ENCODE measurements around the gene DCTN3. TPM values are rescaled to one million over a fixed set of nuclear protein-coding genes. Genes with fewer than 3 reads are reported as not detected.
"Not testable (repeated sequence)": the region's sequence is repeated elsewhere in the genome, so short reads cannot be mapped to it uniquely, and the experiment has no call there.

Gene DCTN3
- total RNA-seq, 2 experiments from 2014 or later: 143 to 144 TPM

DNA sequence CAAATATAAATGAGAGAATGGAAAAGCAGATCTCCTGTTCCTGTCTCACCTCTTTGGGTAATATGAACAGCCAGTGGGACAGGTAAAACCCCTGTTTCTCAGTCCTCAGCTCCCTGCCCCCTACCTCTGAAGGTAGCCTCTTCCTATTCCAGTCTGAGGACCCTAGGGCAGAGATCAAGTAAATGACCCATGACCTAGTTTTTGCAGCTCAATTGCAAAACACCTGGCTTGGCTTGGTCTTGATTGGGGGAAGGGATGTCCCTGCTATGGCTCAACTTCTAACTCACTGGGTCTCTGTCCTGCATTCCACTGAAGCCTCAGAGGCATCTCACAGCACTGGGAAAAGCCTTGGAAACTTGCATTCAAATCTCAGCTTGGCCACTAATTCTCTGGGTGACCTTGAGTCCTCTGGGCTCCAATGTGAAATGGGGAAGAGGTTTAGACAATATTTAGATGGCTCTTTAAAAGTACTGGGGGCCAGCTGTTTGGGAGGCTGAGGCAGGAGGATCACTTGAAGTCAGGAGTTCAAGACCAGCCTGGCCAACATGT, 24.5 kb upstream of the DCTN3 start:
- Mint-ChIP-seq H3K9me3 (no peaks in the 10 kb centered on the region), H3K4me1 (peaks cover 32% of the 10 kb centered on the region), H3K36me3 (ENCODE audit: low read depth) (peaks cover 25% of the 10 kb centered on the region)

DNA sequence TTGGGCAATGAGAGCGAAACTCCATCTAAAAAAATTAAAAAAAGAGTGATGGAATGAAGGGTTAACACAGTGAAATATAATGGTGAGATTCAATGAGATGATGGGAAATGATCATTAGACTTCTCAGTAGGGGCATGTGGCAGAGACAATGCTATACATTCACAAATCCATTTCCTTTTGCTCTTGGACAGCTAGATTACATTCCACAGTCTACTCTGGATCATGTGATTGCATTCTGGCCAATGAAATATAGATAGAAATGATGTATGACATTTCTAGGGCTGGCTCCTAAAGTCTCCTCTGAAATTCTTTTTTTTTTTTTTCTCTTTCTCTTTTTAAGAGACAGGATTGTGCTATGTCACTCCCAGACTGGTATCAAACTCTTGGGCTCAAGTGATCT, 22.4 kb upstream of the DCTN3 start:
- H3K9me3 Mint-ChIP-seq: no peaks in the 10 kb centered on the region
- no peaks in the 10 kb centered on the region for H3K27me3 Mint-ChIP-seq
- POLR2A ChIA-PET: interaction anchor here (1.2 to 9.4 kb wide), 2 partner anchors 9 to 18 kb away, joined by 3 to 162 read pairs; partner anchors contain the start of gene CCL27
- H3K4me1 Mint-ChIP-seq: peaks cover 24% of the 10 kb centered on the region
- peaks cover 3% of the 10 kb centered on the region for H3K36me3 Mint-ChIP-seq (ENCODE audit: low read depth)
- CTCF ChIA-PET: interaction anchor here (0.6 to 1.2 kb wide), 2 partner anchors 9 to 23 kb away, joined by 3 to 5 read pairs; no protein-coding TSS in a partner anchor
- H3K27ac Mint-ChIP-seq: no peak overlapping the region
- DNase-seq: no peak
- no peak overlapping the region for H3K4me3 Mint-ChIP-seq

More for the DNA sequence above, 24.5 kb upstream of the DCTN3 start:
- ChIA-PET CTCF (interaction anchor here (0.5 to 9.7 kb wide), 3 partner anchors 9 to 311 kb away, joined by 4 to 131 read pairs (median 125); partner anchors contain the start of genes CCL27 and SIGMAR1), POLR2A (interaction anchor here (1.2 to 9.4 kb wide), 2 partner anchors 15 to 24 kb away, joined by 3 to 162 read pairs; partner anchors contain the start of gene CCL27)
- DNase-seq: no peak
- Mint-ChIP-seq H3K4me3 (no peak overlapping the region), H3K27me3 (no peaks in the 10 kb centered on the region), H3K27ac (no peak overlapping the region)

- H3K36me3 Mint-ChIP-seq (ENCODE audit: low read depth): peaks cover 15% of the 10 kb centered on the region
- not testable (repeated sequence) for H3K9me3 Mint-ChIP-seq, H3K27me3 Mint-ChIP-seq, DNase-seq, H3K27ac Mint-ChIP-seq, H3K4me3 Mint-ChIP-seq
- peaks cover 36% of the 10 kb centered on the region for H3K4me1 Mint-ChIP-seq
- ChIA-PET CTCF (interaction anchor here (0.9 to 6.7 kb wide), 4 partner anchors 7 to 26 kb away, joined by 5 to 131 read pairs (median 45); partner anchors contain the start of genes CCL27 and GALT), POLR2A (interaction anchor here (1.3 to 7.0 kb wide), 5 partner anchors 18 to 28 kb away, joined by 5 to 96 read pairs (median 41); partner anchors contain the start of genes CCL27, DCTN3 and RPP25L)
Observed at GRCh38 chr9:34639322-34639721, 19.0 kb upstream of the DCTN3 start.

GRCh38 chr9:34638138-34638445, 17.8 kb upstream of the DCTN3 start:
- H3K4me3 Mint-ChIP-seq: peak overlapping the region; percentile 88
- H3K27me3 Mint-ChIP-seq: no peaks in the 10 kb centered on the region
- H3K36me3 Mint-ChIP-seq (ENCODE audit: low read depth): peaks cover 15% of the 10 kb centered on the region
- H3K27ac Mint-ChIP-seq: peak overlapping the region; percentile 82
- ChIA-PET POLR2A (interaction anchor here (0.9 to 7.0 kb wide), 12 partner anchors 10 to 442 kb away, joined by 3 to 96 read pairs (median 14); partner anchors contain the start of genes CCL27, DCTN3, FANCG and GALT), CTCF (interaction anchor here (0.8 to 8.5 kb wide), 10 partner anchors 8 to 65 kb away, joined by 3 to 131 read pairs (median 12); partner anchors contain the start of genes ARID3C, CCL27, DCTN3 and GALT)
- peaks cover 42% of the 10 kb centered on the region for H3K4me1 Mint-ChIP-seq
- no peak for DNase-seq
- H3K9me3 Mint-ChIP-seq: no peaks in the 10 kb centered on the region

DNA sequence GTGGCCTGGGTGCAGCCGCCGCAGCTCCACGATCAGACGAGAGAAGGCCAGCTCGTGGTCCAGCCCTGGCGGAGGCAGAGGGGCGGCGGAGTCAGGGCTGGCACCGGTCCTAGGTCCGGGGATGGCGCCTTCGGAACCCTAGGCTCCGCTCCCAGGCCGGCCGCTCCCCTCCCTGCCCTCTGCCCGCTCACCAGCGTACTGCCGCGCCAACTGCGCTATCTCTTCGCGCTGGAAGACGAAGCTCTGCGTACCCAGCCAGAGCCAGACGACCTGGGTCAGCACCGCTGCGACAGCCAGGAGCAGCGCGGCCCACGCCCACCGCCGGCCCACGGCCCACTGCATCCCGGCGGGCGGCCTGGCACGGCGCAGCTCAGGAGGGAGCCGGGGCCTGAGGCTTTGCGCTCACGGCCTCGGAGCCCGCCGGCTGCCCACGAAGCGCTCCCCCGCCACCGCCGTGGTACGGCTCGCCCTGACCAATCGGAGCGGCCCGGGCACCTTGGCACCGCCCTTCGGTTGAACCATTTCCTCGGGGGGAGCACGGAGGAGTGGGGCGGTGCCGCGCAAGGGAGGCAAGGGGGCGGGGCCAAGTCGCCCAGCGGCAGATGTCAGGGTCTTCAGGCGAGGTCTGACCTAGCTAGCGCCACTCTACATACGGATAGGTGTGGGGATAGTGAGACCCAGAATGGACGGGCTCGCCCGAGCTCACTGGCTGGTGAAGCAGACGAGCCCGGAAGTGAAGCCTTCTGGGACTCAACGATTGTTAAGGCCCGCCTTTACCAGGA, 17.3 kb upstream of the DCTN3 start, which contains the start of gene SIGMAR1:
TSS of gene SIGMAR1 (minus strand) at position 432 of the 782 bp plus-strand sequence. CDS start at position 342, 90 bp downstream.
- ChIA-PET POLR2A (interaction anchor here (0.5 to 7.0 kb wide), 15 partner anchors 8 to 442 kb away, joined by 3 to 96 read pairs (median 12); partner anchors contain the start of genes ARID3C, CCL27, DCTN3 and FANCG), CTCF (interaction anchor here (0.6 to 8.5 kb wide), 15 partner anchors 9 to 726 kb away, joined by 3 to 131 read pairs (median 7); partner anchors contain the start of genes ARID3C, CCL27, DCTN3 and GALT)
- Mint-ChIP-seq H3K4me1 (peaks cover 42% of the 10 kb centered on the region), H3K9me3 (no peaks in the 10 kb centered on the region), H3K27ac (peak within 1 kb of the TSS; percentile 82), H3K4me3 (peak within 1 kb of the TSS; percentile 88), H3K27me3 (no peaks in the 10 kb centered on the region), H3K36me3 (ENCODE audit: low read depth) (peaks cover 15% of the 10 kb centered on the region)
- DNase-seq: peak; percentile 93

DNA sequence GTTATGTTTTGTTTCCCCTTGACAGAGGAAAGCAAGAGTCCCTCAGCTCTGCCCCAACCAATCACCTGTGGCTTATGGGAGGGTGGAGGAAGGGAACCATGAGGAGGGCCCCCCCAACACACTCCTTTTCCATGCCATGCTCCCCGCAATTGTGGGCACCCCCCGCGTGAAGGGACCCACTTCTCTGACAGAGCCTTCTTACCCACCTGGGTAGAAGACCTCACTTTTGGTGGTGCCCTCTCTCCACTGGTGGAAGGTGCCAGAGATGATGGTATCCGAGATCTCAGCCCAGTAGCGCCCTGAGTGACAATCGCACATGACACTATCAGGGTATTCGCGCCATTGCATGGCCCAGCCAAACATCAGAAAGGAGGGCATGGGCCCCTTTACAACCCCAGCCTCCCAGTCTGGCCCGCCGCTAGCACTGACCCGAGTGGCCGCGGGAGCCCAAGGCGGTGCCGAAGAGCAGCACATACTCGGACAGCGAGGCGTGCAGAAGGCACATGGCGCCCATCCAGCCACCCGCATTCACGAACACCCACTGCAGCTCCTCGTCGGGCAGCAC, 16.6 kb upstream of the DCTN3 start:
- H3K36me3 Mint-ChIP-seq (ENCODE audit: low read depth): peaks cover 15% of the 10 kb centered on the region
- peak overlapping the region; percentile 74 for H3K27ac Mint-ChIP-seq
- H3K4me1 Mint-ChIP-seq: peaks cover 42% of the 10 kb centered on the region
- no peaks in the 10 kb centered on the region for H3K27me3 Mint-ChIP-seq
- ChIA-PET CTCF (interaction anchor here (0.6 to 8.5 kb wide), 10 partner anchors 10 to 725 kb away, joined by 3 to 131 read pairs (median 12); partner anchors contain the start of genes CCL27, DCTN3, GALT and RPP25L), POLR2A (interaction anchor here (0.5 to 7.0 kb wide), 14 partner anchors 7 to 443 kb away, joined by 3 to 96 read pairs (median 13); partner anchors contain the start of genes ARID3C, CCL27, DCTN3 and FANCG)
- no peak for DNase-seq
- peak overlapping the region; percentile 88 for H3K4me3 Mint-ChIP-seq
- H3K9me3 Mint-ChIP-seq: no peaks in the 10 kb centered on the region

- ChIA-PET CTCF (interaction anchor here (3.1 to 8.5 kb wide), 7 partner anchors 10 to 67 kb away, joined by 12 to 131 read pairs (median 77); partner anchors contain the start of genes CCL27, DCTN3, GALT and RPP25L), POLR2A (interaction anchor here (1.8 to 7.0 kb wide), 6 partner anchors 10 to 29 kb away, joined by 5 to 96 read pairs (median 47); partner anchors contain the start of genes CCL27, DCTN3, GALT and RPP25L)
- Mint-ChIP-seq H3K4me3 (peak overlapping the region; percentile 52), H3K9me3 (no peaks in the 10 kb centered on the region), H3K4me1 (peaks cover 42% of the 10 kb centered on the region), H3K36me3 (ENCODE audit: low read depth) (peaks cover 15% of the 10 kb centered on the region), H3K27me3 (peaks cover 4% of the 10 kb centered on the region), H3K27ac (no peak overlapping the region)
- no peak for DNase-seq
Observed at GRCh38 chr9:34635556-34635955, 15.3 kb upstream of the DCTN3 start.

DNA sequence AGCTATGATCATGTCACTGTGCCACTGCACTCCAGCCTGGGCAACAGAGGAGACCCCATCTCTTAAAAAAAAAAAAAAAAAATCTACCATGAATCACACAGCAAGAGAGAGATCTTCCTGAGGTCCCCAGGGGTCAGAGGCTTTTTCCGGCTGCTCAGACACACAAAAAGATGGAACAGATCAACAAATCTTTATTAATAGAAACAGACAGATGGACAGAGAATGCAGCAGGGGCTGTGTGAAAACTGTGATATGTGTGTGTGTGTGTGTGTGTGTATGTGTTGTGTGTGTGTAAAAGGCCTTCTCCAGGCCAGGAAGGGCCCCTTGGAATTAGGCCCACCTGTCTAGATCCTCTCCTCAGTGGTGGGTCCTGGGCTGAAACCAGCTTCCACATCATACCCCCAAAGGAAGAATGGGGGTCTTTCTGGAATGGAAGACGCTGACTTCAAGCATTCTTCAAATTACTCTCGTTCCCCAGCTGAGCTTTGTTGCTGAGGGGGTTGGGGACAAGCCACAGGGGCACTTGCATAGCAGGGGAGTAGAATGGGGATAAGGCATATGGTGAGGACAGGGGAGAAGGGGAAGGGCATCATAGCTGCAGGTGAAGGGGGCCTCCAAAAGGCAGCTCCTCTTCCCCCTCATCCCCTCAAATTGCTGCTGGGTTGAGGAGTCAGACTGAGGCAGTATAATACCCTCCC, 14.4 kb upstream of the DCTN3 start:
- Mint-ChIP-seq H3K27me3 (peaks cover 13% of the 10 kb centered on the region), H3K4me3 (no peak overlapping the region), H3K27ac (no peak overlapping the region), H3K9me3 (no peaks in the 10 kb centered on the region), H3K36me3 (ENCODE audit: low read depth) (peaks cover 15% of the 10 kb centered on the region), H3K4me1 (peaks cover 44% of the 10 kb centered on the region)
- ChIA-PET POLR2A (interaction anchor here (1.0 to 7.0 kb wide), 7 partner anchors 9 to 23 kb away, joined by 3 to 96 read pairs (median 8); partner anchors contain the start of genes DCTN3, GALT and RPP25L), CTCF (interaction anchor here (0.7 to 8.5 kb wide), 20 partner anchors 8 to 391 kb away, joined by 3 to 131 read pairs (median 4); partner anchors contain the start of genes CCL27, DCTN3, GALT and IL11RA)
- no peak for DNase-seq

DNA sequence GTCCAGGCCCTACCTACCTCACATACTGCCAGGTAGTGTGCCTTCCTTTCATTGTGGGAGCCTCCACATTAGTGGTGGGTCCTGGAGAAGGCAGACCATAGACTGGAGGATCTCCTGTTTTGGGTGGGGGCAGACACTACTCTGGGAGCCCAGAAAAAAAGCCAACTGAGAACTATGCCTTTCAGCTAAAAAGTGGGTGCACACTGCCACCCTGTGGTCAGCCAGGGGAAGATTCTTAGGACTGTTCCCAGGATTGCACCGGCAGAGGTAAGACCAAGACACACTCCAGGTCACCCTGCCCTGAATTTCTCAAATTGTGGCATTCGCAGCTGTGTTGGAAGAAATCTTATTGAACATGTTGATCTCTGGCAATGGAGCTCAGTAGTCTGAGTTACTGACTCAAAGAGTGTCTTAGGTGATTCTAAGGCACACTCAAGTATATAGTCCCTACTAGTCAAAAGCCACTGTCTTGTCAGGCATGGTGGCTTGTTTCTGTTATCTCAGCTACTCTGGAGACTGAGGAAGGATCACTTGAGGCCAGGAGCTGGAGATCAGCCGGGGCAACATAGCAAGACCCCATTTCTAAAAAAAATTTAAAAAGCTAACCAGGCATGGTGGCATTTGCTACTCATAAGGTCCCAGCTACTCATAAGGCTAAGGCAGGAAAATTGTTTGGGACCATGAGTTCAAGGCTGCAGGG, 13.7 kb upstream of the DCTN3 start:
- H3K4me3 Mint-ChIP-seq: no peak overlapping the region
- H3K27me3 Mint-ChIP-seq: peaks cover 20% of the 10 kb centered on the region
- H3K9me3 Mint-ChIP-seq: no peaks in the 10 kb centered on the region
- ChIA-PET POLR2A (interaction anchor here (0.6 to 7.0 kb wide), 9 partner anchors 9 to 22 kb away, joined by 3 to 96 read pairs (median 4); partner anchors contain the start of genes DCTN3, GALT and RPP25L), CTCF (interaction anchor here (0.7 to 8.5 kb wide), 20 partner anchors 8 to 392 kb away, joined by 3 to 131 read pairs (median 4); partner anchors contain the start of genes CCL27, DCTN3, GALT and IL11RA)
- H3K36me3 Mint-ChIP-seq (ENCODE audit: low read depth): peaks cover 15% of the 10 kb centered on the region
- DNase-seq: peak; percentile 80
- no peak overlapping the region for H3K27ac Mint-ChIP-seq
- peaks cover 49% of the 10 kb centered on the region for H3K4me1 Mint-ChIP-seq

DNA sequence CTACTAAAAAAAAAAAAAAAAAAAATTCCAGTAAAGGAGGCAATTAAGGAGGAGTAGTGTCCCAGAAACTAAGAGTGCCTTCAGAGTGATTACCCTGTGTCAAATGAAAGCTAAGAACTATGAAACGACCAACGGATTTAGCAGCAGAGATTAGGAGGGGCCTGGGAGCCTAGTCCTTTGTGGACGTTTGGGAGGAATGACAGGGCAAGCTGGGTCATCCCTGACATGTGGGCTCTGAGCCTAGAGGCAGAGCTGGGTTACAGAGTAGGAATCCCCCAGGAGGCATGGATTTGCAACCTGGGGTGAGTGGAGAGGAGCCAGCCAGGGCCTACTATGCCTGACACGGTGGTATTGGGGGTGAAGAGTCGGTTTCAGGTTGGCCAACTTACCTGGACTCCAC, 12.9 kb upstream of the DCTN3 start:
- Mint-ChIP-seq H3K9me3 (no peaks in the 10 kb centered on the region), H3K27ac (no peak overlapping the region), H3K36me3 (ENCODE audit: low read depth) (peaks cover 20% of the 10 kb centered on the region), H3K4me3 (no peak overlapping the region), H3K27me3 (peaks cover 25% of the 10 kb centered on the region), H3K4me1 (peaks cover 45% of the 10 kb centered on the region)
- POLR2A ChIA-PET: interaction anchor here (0.6 to 7.0 kb wide), 8 partner anchors 8 to 22 kb away, joined by 3 to 96 read pairs (median 4); partner anchors contain the start of genes DCTN3, GALT and RPP25L
- CTCF ChIA-PET: interaction anchor here (0.6 to 8.5 kb wide), 10 partner anchors 12 to 69 kb away, joined by 3 to 131 read pairs (median 8); partner anchors contain the start of genes CCL27, DCTN3, GALT and IL11RA
- DNase-seq: no peak
